ENCODE measurements around the gene BUD31.

GRCh38 chr7:99440195-99440594, 31.4 kb downstream of the BUD31 start:
- no peak for TF ChIP-seq EZH2 (IDR thresholded peaks at IDR 0.05; ENCODE audit: low read depth, unreplicated experiment)
- no peak for TF ChIP-seq CTCF (conservative IDR thresholded peaks at IDR 0.05; ENCODE audit: low read depth in 2 of 2)
- no peak for TF ChIP-seq EZH2phosphoT487 (IDR thresholded peaks at IDR 0.05; ENCODE audit: unreplicated experiment)
- TF ChIP-seq POLR2AphosphoS5 (IDR thresholded peaks at IDR 0.05; ENCODE audit: low read depth) = no peak
- no peak for TF ChIP-seq CREB1 (CRISPR knock-in tag; IDR thresholded peaks at IDR 0.05; ENCODE audit: low read depth)
- no peak for TF ChIP-seq STAT1 (IDR thresholded peaks at IDR 0.05; ENCODE audit: unreplicated experiment)
- no peak for TF ChIP-seq REST (IDR thresholded peaks at IDR 0.05; ENCODE audit: unreplicated experiment)
- TF ChIP-seq ETS1 (IDR thresholded peaks at IDR 0.05) = no peak
